HEK293 (cell line): Measurements from ENCODE around the gene ZNF629.
A peak's percentile ranks its signal among the peaks of the same experiment; 100 is the strongest.

Experiments used
- CTCF ChIA-PET: fragments of 350-600 bp; formaldehyde crosslinking; extraction: SDS; loops from one replicate; lab custom pipeline; 2021; ENCODE audit warnings: antibody characterized with exemption; lab: Yijun Ruan, JAX
- POLR2A ChIA-PET: fragments of 300-600 bp; formaldehyde crosslinking; extraction: SDS; loops from one replicate; lab custom pipeline; 2020; ENCODE audit warnings: antibody characterized with exemption, inconsistent platforms; lab: Yijun Ruan, JAX
- H3K27ac ChIP-seq: fragments of 200-500 bp; sonication (Bioruptor generic); 2 replicates; pipeline ENCODE4 v1.5.1; 2014; ENCODE audit warnings: low read depth, low read length, control low read depth, inconsistent platforms; ENCODE audit errors: extremely low read depth
- H3K36me3 ChIP-seq, 2 experiments: fragments of 200-500 bp in 1 of 2; sonication (Bioruptor generic) in 1 of 2; 1 replicate in 1 of 2; 2 replicates in 1 of 2; pipeline ENCODE4 v1.5.1; 2014 to 2017; ENCODE audit warnings: inconsistent platforms in 2 of 2, low read length in 2 of 2; ENCODE audit not compliant: control insufficient read depth in 2 of 2, insufficient read depth in 1 of 2
- H3K4me1 ChIP-seq: fragments of 200-500 bp; sonication (Bioruptor generic); 2 replicates; pipeline ENCODE4 v1.5.1; 2014; ENCODE audit warnings: mild to moderate bottlenecking, low read length, inconsistent platforms; ENCODE audit not compliant: control insufficient read depth, insufficient read depth
- H3K4me3 ChIP-seq: 2 replicates; pipeline ENCODE4 v1.5.1; 2011; ENCODE audit warnings: low read depth, mild to moderate bottlenecking, control low read depth, low read length, moderate library complexity
- H3K9me3 ChIP-seq: fragments of 200-500 bp; sonication (Bioruptor generic); 2 replicates; pipeline ENCODE4 v1.5.1; 2014; ENCODE audit warnings: low read depth, low read length, inconsistent platforms; ENCODE audit not compliant: control insufficient read depth, insufficient read depth
- SCRT1 ChIP-seq: fragments of 450-650 bp; formaldehyde crosslinking; IDR thresholded peaks from 2 replicates; pipeline ENCODE4 v1.5.1; 2016; ENCODE audit warnings: missing biosample characterization, missing genetic modification characterization, borderline replicate concordance
- SCRT2 ChIP-seq: fragments of 450-650 bp; formaldehyde crosslinking; IDR thresholded peaks from 2 replicates; pipeline ENCODE4 v1.5.1; 2016; ENCODE audit warnings: missing biosample characterization, missing genetic modification characterization
- TF ChIP-seq, protein P1 (sequence below): fragments of 450-650 bp; formaldehyde crosslinking; IDR thresholded peaks from 2 replicates; pipeline ENCODE4 v1.5.0; 2017; ENCODE audit warnings: missing biosample characterization, missing genetic modification characterization, borderline replicate concordance

ZNF629 gene

DNA sequence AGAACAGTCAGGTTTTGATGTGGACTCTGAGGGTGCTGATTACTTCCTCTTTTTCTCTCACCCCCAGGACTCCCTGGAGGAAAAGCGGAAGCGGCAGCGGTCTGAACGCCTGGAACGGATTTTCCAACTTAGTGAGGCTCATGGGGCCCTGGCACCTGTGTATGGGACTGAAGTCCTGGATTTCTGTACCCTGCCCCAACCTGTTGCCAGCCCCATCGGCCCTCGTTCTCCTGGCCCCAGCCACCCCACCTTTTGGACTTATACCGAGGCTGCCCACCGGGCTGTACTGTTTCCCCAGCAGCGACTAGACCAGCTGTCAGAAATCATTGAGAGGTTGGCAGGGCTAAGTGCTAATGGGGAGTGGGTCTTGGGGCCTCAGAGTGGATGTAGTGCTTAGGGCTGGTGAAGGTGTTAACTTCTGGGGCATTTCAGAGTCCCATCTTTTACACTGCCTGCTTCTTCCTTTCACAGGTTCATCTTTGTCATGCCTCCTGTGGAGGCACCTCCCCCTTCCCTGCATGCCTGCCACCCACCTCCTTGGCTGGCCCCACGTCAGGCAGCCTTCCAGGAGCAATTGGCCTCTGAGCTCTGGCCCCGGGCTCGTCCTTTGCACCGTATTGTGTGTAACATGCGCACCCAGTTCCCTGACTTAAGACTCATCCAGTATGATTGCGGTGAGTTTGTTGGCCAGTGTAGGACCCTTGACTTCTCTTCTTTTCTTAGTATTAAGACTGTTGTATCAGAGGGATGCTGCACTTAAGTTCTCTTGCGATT lies 57.9 kb downstream of the ZNF629 start:
- ChIA-PET POLR2A (interaction anchor here (0.8 to 1.7 kb wide), 3 partner anchors 9 to 31 kb away, joined by 3 to 6 read pairs (median 5); partner anchors contain the start of genes PHKG2 and SRCAP), CTCF (interaction anchor here (0.6 kb wide), 1 partner anchor 45 kb away, joined by 11 read pairs; no protein-coding TSS in a partner anchor)
- no peak overlapping the region for H3K27ac ChIP-seq
- H3K9me3 ChIP-seq: no peaks in the 10 kb centered on the region
- TF ChIP-seq SCRT2 (tag by site-specific recombination) (peak; percentile 86), SCRT1 (tag by site-specific recombination) (peak; percentile 44; the same call in 1 of the 2 replicates)
- TF ChIP-seq, protein P1, sequence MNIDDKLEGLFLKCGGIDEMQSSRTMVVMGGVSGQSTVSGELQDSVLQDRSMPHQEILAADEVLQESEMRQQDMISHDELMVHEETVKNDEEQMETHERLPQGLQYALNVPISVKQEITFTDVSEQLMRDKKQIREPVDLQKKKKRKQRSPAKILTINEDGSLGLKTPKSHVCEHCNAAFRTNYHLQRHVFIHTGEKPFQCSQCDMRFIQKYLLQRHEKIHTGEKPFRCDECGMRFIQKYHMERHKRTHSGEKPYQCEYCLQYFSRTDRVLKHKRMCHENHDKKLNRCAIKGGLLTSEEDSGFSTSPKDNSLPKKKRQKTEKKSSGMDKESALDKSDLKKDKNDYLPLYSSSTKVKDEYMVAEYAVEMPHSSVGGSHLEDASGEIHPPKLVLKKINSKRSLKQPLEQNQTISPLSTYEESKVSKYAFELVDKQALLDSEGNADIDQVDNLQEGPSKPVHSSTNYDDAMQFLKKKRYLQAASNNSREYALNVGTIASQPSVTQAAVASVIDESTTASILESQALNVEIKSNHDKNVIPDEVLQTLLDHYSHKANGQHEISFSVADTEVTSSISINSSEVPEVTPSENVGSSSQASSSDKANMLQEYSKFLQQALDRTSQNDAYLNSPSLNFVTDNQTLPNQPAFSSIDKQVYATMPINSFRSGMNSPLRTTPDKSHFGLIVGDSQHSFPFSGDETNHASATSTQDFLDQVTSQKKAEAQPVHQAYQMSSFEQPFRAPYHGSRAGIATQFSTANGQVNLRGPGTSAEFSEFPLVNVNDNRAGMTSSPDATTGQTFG: no peak
- peaks cover 77 to 100% of the 10 kb centered on the region in 2 experiments for H3K36me3 ChIP-seq
- no peak overlapping the region for H3K4me3 ChIP-seq
- H3K4me1 ChIP-seq: no peaks in the 10 kb centered on the region
